HG03439 (cell line): ENCODE results near the gene INTU.

Experiments
- ATAC-seq: cut with Tn5 transposase; IDR thresholded peaks from one replicate; pipeline ENCODE4 v1.9.1; 2021; ENCODE audit warnings: mild to moderate bottlenecking, moderate library complexity; ENCODE audit not compliant: unreplicated experiment

INTU gene

GRCh38 chr4:127737295-127737694 lies 104.5 kb downstream of the INTU start:
- no peak for ATAC-seq

- no peak for ATAC-seq
These were observed 108.5 kb downstream of the INTU start for GRCh38 chr4:127741247-127741646.

GRCh38 chr4:127747883-127748282 lies 115.1 kb downstream of the INTU start:
- ATAC-seq, result no peak

GRCh38 chr4:127748957-127749356 lies 116.2 kb downstream of the INTU start:
- no peak for ATAC-seq

- ATAC-seq, result no peak
These were observed 124.1 kb downstream of the INTU start for GRCh38 chr4:127756906-127757305.

- no peak for ATAC-seq
These were observed 126.6 kb downstream of the INTU start for GRCh38 chr4:127759228-127759820.

- no peak for ATAC-seq
These were observed 127.1 kb downstream of the INTU start for GRCh38 chr4:127759893-127760292.

- no peak for ATAC-seq
These were observed 138.9 kb downstream of the INTU start for GRCh38 chr4:127771535-127772275.

- ATAC-seq, result no peak
These were observed 140.3 kb downstream of the INTU start for GRCh38 chr4:127772769-127773671.

GRCh38 chr4:127775843-127776242 lies 143.1 kb downstream of the INTU start:
- no peak for ATAC-seq
